Right lung (tissue), 10 donors: ENCODE results near the gene IFNA16. TPM values are rescaled to one million over a fixed set of nuclear protein-coding genes. Genes with fewer than 3 reads are reported as not detected.
"Not testable (repeated sequence)": the region's sequence is repeated elsewhere in the genome, so short reads cannot be mapped to it uniquely, and the experiment has no call there.

ENCODE experiments used
- DNase-seq, 2 donors: peaks; one replicate each; pipeline ENCODE4 v3.0.0-alpha.2; 2013
- long read RNA-seq, 8 donors: transcript quantifications; one replicate each; lab custom pipeline, GENCODE V29; 2026
- polyA plus RNA-seq, 5 donors: library from polyadenylated mRNA; unstranded; fragments of 120-200 nt; gene quantifications; one replicate each; pipeline versions ENCODE4 v1.2.1 to v1.2.3, GENCODE V29; 2013; ENCODE audit warnings: inconsistent platforms in 1 of 5, low replicate concordance in 1 of 5; ENCODE audit not compliant: insufficient read length in 5 of 5, insufficient read depth in 1 of 5

The IFNA16 gene
- polyA plus RNA-seq = not detected
- long read RNA-seq, donor 1 = 0 reads
- long read RNA-seq, donor 2 = 0 reads
- long read RNA-seq, donor 3 = 0 reads
- long read RNA-seq, donor 4 = 0 reads
- long read RNA-seq, donor 5 = 0 reads
- long read RNA-seq, donor 6 = 0 reads
- long read RNA-seq, donor 7 = 0 reads
- long read RNA-seq, donor 8 = 0 reads

GRCh38 chr9:21217211-21217610 is at the start of gene IFNA16:
IFNA16 (minus strand) TSS chr9:21217311; CDS start chr9:21217305, 6 bp downstream.
- DNase-seq = not testable (repeated sequence)

DNA sequence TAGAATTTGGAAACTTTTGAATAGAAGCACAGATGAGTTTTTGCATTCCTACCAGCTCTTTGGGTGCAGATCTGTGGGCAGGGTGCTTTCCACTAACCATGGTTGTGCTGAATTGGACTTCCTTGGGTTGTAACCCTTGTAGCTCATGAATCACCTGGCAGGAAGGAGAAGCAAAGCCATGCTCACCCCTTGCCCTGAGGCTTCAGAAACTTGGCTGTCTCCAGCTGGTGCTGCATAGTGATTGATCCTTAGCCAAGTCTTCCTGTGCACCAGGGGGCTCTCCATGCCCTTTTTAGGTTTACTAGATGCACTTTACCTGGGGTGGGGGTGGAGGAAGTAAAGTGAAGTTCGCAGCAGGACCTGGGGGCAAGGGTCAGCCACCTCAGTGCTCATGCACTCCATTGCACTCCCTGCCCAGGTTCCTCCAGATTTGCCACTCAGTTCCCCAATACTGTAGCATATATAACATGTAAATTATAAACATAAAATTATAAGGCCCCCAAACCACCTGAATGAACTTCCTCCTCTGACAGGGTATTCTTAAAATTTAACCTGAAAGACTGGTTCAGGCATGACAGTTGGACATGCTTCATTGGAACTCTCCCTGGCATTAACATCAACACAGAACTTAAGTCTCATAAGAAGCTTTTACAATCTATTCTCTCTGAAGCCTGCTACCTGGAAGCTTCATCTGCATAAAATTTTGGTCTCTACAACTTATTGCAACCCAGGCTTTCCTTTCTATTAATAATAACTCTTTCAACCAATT is 48.5 kb upstream of the IFNA16 start:
- no peak for DNase-seq

GRCh38 chr9:21255538-21256212 is 38.6 kb upstream of the IFNA16 start:
- no peak for DNase-seq

- DNase-seq = peak; percentile 11 to 21
Observed at GRCh38 chr9:21252721-21253547, 35.8 kb upstream of the IFNA16 start.

DNA sequence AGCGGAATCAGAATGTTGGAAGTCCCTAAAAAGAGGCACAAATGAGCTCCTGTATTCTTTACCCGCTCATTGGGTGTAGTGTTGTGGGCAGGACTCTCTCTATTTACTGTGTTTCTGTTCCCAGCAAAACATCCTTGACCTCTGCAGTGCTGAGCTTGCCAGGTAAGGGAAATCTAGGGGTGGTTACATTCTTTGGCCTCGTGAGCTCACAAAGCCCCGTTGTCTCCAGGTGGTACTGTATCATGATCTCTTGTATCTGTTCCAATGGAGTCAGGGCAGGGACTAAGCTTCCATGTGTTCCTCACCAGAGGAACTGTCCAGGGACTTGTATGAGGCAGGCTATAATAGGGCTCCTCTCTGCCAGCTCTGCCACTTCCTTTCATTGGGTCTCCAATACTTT is 34.5 kb upstream of the IFNA16 start:
- no peak for DNase-seq

GRCh38 chr9:21251190-21251589 is 34.1 kb upstream of the IFNA16 start:
- DNase-seq = no peak

DNA sequence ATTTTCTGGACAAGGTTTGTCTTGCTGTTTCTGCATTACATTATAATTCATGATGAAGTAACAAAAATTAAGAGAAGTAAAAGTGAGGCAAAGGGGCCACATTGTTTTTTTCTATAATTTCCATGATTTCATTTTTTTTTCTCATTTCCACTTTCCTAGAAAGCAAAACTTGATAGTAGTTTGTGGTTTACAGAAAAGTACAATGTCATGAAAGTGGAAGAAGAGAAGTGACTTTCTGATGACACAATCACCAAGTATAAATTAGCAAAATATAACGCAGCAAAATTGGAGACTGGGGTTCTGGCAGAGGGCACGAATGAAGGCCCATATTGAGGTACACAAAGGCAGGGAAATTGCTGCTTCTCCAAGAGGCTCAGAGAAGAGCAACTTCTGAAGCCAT is 27.7 kb upstream of the IFNA16 start:
- DNase-seq = no peak

DNA sequence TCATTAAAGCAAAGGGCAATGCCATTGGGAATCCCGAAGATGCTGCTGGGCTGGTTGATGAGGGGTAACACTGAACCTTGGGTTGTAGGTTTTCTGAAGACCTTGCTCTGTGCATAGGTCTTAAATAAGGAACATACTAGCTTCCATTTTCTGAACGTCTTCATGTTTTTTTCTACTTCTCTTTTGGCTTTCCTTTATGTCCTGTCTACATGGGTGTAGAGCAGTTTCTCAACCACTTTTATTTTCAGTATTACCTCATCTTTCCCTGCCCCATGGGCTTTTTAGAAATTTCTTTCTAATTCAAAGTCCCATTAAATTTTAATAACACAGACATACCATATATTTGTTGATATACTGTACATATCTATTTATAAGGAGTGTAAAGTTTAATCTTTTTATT is 22.8 kb upstream of the IFNA16 start, which contains the start of gene IFNA14:
IFNA14 (minus strand) TSS at position 95 of the 400 bp plus-strand sequence; CDS start at position 25, 70 bp downstream.
- DNase-seq = no peak

DNA sequence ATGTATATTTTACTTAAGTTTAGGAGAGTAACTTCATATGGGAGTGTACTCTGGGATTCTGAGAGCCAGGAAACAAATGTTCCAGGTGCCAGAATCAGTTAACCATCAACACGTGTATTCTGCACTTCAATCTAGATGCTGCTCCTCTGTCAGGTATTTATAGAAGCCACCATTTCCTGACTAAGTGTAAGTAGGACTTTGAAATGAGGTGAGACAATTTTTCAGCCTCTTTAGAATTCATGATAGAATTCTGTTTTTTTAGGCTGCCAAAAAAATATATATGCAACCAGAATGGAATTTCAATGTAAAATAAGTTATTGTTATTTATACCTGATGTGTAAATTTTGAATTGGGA is 19.2 kb upstream of the IFNA16 start:
- DNase-seq = not testable (repeated sequence)

DNA sequence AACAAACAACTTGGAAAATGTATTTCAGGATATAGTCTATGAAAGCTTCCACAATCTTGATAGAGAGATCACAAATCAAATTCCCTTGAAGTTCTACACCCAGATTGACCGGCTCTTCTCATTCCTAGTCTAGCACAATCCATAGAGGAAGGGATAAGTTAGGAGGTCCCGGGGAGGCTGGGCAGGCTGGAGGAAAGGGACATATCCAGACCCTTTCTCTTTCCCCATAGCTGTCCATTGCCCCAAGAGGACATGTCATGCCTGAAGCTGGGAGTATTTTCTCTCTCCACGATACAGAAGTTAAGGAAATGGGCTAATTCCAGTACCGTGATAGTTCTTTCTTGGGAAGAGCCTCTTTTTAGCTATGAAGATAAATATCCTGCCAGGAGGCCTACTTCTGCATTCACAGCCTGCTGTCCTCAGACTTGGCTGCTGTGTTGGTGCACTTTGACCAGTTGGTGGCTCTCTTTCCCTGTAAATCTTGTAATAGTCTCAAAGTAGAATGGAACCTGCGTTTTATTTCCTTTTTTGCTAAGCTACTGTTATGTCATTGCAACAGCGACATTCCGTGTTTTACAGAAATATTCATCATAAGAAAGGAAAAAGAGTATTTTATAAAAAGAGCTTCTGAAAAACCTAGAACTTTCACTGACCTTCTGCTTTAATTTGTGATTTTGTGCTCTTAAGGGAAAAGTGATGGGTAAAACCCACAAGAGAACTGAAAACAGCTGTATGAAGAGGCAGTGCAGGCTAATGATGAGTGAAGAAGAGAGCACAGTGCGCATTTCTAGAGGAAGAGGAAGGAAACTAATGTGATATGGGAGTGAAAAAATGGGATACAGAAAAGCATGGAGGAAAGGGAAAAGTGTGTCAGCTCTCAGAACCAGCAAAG is 18.6 kb upstream of the IFNA16 start:
- DNase-seq = peak; percentile 12 to 27

DNA sequence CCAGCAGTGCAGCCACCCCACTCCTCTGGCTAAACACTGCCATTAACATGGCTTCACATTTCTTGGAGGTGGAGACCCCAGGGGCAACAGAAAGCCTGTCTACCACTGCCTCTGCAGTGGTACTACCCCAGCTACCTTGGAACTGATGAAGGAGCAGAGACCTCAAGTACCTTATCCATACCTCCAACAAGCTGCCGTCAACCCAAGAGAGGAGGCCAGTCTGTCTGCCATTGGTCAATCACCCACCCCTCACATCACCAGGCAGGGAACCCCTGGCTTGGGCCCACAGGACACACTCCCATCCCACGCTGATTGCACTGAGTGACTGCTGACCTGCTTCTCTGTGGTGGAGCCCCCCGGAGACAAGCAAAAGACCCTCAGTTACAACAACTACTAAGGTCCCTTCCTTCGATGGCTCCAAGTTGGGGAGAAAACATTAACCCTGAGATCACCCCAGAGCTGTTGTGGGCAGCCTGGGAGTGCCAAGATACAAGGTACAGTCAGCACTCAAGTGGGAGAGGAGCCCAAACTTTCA is 17.1 kb upstream of the IFNA16 start:
- DNase-seq = no peak

DNA sequence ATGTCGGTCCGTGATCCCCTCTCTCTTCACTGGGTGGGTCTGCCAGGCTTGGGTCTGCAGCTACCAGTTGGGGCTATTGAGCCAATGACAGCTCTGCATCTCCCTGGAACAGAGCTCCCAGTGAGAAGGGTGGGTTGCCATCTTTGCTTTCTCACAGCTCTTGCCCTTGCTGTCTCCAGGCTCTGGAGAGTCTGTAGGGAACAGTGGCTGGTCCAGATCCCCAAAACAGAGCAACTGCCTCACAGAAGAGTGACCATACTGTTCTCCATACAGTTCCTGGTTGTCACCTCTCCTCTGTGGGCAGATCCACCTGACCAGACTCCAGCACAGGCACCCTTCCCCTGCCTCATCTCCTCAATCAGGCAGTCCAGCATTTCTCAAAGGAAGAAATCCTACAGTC is 16.1 kb upstream of the IFNA16 start:
- DNase-seq = no peak

DNA sequence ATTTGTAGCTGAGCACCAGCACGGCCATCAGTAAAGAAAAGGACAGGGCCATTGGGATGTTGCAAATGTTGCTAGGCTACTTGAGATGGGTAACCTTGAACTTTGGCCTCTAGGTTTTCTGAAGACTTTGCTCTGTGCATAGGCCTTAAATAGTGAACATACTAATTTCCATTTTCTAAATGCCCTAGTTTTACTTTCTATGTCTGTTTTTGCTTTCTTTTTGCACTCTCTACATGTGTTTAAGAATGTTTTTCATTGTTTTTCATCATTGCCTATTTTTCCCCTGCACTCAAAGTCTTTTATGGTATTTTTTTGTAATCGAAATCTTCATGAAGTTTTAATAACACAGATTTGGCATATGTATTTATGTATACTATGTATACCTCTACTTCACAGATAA is 11.0 kb upstream of the IFNA16 start, which contains the start of gene IFNA17:
IFNA17 (minus strand) TSS at position 101 of the 400 bp plus-strand sequence; CDS start at position 52, 49 bp downstream.
- no peak for DNase-seq

- not testable (repeated sequence) for DNase-seq
Observed at GRCh38 chr9:21213411-21214326, 3.4 kb downstream of the IFNA16 start.

DNA sequence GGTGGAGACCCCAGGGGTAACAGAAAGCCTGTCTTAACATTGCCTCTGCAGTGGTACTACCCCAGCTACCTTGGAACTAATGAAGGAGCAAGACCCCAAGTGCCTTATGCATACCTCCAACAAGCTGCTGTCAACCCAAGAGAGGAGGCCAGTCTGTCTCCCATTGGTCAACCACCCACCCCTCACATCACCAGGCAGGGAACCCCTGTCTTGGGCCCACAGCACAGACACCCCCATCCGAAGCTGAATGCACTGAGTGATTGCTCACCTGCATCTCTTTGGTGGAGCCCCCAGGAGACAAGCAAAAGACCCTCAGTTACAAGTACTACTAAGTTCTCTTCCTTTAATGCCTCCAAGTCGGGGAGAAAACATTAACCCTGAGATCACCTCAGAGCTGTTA is 5.0 kb downstream of the IFNA16 start:
- not testable (repeated sequence) for DNase-seq

DNA sequence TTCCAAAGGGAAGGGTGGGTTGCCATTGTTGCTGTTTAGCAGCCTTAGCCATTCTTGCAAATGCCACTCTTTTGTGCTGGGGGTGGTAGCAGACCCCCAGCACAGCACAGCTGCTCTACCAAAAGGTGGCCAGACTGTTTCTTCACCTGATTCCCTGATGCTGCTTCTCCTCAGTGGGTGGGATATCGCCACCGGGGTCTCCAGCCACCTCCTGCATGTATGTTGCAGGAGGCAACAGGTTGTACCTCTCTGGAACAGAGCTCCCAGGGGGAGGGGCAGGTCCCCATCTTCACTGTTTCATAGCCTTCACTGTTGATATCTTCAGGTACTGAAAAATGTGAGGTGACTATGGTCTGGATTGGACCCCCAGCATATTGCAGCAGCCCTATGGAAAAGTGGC is 6.3 kb downstream of the IFNA16 start:
- DNase-seq = not testable (repeated sequence)

GRCh38 chr9:21210311-21210710 is 6.8 kb downstream of the IFNA16 start:
- DNase-seq = no peak

- DNase-seq = not testable (repeated sequence)
Observed at GRCh38 chr9:21207043-21207442, 10.1 kb downstream of the IFNA16 start, which contains the start of gene IFNA10. IFNA10 (minus strand) TSS chr9:21207143; CDS start chr9:21207097, 46 bp downstream.

- no peak for DNase-seq
Observed at GRCh38 chr9:21205204-21205603, 11.9 kb downstream of the IFNA16 start.
